Measurements from ENCODE around the gene PMP22.

DNA sequence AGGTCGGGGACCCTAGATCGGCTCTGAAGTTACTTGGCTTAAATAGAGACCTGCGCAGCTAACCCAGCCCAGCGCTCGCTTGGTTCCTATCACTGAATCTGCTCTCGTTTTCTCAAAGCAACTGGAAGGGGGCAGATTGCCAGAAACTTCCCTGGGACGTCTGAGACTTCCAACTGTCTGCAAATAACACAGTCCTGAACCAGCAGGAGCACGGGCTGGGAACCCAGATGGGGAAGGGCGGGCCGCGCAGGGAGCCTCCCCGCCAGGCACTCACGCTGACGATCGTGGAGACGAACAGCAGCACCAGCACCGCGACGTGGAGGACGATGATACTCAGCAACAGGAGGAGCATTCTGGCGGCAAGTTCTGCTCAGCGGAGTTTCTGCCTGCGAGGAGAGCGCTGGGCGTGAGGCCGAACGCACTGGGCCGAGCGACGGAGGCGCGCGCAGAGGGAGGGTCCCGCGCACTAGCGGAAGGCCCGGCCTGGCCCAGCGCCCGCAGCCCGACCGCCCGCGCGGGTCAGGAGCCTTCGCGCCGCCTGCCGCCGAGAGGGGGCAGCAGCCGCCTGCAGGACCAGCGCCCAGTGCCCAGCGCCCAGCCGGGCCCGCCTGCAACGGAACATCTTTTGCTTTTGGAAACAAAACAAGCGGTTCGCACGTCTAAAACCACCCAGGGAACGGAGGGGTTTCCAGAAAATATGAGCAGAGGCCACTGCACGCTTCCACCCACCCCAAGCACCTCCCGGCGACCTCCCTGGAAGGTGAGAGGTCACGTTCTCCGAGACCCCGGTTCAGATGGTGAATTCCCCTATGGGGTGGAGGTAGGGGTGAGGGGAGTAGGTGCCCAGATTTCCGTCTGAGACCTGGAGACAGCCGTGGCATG lies 4.5 kb downstream of the PMP22 start:
- TF ChIP-seq, protein P1, sequence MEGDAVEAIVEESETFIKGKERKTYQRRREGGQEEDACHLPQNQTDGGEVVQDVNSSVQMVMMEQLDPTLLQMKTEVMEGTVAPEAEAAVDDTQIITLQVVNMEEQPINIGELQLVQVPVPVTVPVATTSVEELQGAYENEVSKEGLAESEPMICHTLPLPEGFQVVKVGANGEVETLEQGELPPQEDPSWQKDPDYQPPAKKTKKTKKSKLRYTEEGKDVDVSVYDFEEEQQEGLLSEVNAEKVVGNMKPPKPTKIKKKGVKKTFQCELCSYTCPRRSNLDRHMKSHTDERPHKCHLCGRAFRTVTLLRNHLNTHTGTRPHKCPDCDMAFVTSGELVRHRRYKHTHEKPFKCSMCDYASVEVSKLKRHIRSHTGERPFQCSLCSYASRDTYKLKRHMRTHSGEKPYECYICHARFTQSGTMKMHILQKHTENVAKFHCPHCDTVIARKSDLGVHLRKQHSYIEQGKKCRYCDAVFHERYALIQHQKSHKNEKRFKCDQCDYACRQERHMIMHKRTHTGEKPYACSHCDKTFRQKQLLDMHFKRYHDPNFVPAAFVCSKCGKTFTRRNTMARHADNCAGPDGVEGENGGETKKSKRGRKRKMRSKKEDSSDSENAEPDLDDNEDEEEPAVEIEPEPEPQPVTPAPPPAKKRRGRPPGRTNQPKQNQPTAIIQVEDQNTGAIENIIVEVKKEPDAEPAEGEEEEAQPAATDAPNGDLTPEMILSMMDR (IDR thresholded peaks at IDR 0.05; ENCODE audit: low read length), result no peak; the same call in 1 of the 2 replicates
- TF ChIP-seq EZH2 (optimal IDR thresholded peaks at IDR 0.05; ENCODE audit: low read depth, low read length), result no peak

Measured in MM.1S (cell line).